Left ventricle myocardium inferior (tissue), 1 donor: ENCODE results near the gene PCARE. TPM values are rescaled to one million over a fixed set of nuclear protein-coding genes. Genes with fewer than 3 reads are reported as not detected.
"Not testable (repeated sequence)": the region's sequence is repeated elsewhere in the genome, so short reads cannot be mapped to it uniquely, and the experiment has no call there.

ENCODE experiments used
- DNase-seq: peaks from one replicate; pipeline ENCODE4 v3.0.0-alpha.2; 2020
- H3K27ac ChIP-seq: fragments of 200-600 bp; replicated peaks from 2 replicates; pipeline ENCODE4 v1.8.0; 2021
- H3K27me3 ChIP-seq: fragments of 200-600 bp; 2 replicates; pipeline ENCODE4 v1.8.0; 2021; ENCODE audit warnings: low read depth
- H3K36me3 ChIP-seq: fragments of 200-600 bp; 2 replicates; pipeline ENCODE4 v1.8.0; 2021
- H3K4me1 ChIP-seq: fragments of 200-600 bp; 2 replicates; pipeline ENCODE4 v1.8.0; 2021
- H3K4me3 ChIP-seq: fragments of 200-600 bp; 2 replicates; pipeline ENCODE4 v1.8.0; 2021; ENCODE audit warnings: mild to moderate bottlenecking, moderate library complexity
- H3K9me3 ChIP-seq: fragments of 200-600 bp; replicated peaks from 2 replicates; pipeline ENCODE4 v1.8.0; 2021
- intact Hi-C: fragments of 100-400 bp; cut with micrococcal nuclease; formaldehyde crosslinking; loops from one replicate; pipeline ENCODE4 v1.11.0; 2022
- total RNA-seq: library from RNA; stranded (reverse); fragmentation: NEBNext Ultra II Directional; extraction: Animal tissue kit (Norgen Biotek cat#: 25700); gene quantifications from one replicate; pipeline ENCODE4 v1.2.1, GENCODE V29; 2021
- TF ChIP-seq, protein P1 (sequence below): fragments of 200-600 bp; IDR thresholded peaks from 2 replicates; pipeline ENCODE4 v1.8.0; 2021; ENCODE audit warnings: antibody characterized with exemption, mild to moderate bottlenecking, borderline replicate concordance
- donor health status: DM: no; HTN: yes; CAD: no; lungs with severe emphysema.

Gene PCARE
- total RNA-seq, 1 donor from 2014 or later = 0.74 TPM

DNA sequence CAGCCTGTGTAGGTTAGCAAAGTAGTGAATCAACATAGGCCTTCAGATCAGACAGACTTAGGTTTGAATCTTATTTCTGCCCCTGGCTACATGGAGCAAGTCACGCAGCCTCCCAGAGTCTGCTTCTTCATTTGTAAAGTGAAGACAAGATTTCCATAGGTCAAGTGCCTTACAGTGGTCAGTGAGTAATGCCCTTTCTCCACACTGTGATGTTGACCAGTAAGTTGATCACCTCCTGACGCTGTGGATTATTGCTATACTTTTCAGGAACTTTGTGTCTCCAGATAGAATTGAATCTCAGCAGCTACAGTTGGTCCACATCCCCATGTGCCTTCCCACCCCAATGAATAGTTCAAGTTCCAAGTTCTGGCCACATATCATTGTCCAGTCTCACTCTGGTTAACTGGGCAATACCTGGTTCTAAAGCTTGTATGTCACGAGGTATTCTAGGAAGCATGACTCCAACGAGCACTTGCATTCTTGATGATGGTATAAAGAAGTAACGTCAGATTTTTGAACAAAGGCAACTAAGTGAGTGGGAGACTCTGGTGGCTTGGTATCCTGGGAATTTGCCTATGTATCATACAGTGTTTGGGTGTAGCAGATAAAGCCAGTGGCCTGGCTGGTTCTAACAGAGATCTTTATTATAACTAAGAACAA lies 38.8 kb upstream of the PCARE start:
- TF ChIP-seq, protein P1, sequence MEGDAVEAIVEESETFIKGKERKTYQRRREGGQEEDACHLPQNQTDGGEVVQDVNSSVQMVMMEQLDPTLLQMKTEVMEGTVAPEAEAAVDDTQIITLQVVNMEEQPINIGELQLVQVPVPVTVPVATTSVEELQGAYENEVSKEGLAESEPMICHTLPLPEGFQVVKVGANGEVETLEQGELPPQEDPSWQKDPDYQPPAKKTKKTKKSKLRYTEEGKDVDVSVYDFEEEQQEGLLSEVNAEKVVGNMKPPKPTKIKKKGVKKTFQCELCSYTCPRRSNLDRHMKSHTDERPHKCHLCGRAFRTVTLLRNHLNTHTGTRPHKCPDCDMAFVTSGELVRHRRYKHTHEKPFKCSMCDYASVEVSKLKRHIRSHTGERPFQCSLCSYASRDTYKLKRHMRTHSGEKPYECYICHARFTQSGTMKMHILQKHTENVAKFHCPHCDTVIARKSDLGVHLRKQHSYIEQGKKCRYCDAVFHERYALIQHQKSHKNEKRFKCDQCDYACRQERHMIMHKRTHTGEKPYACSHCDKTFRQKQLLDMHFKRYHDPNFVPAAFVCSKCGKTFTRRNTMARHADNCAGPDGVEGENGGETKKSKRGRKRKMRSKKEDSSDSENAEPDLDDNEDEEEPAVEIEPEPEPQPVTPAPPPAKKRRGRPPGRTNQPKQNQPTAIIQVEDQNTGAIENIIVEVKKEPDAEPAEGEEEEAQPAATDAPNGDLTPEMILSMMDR = no peak
- Histone ChIP-seq H3K27ac (no peak overlapping the region), H3K4me3 (no peak overlapping the region), H3K4me1 (peaks cover 44% of the 10 kb centered on the region), H3K9me3 (no peaks in the 10 kb centered on the region), H3K27me3 (no peaks in the 10 kb centered on the region), H3K36me3 (no peaks in the 10 kb centered on the region)
- no peak for DNase-seq
- intact Hi-C loops = no loop called here

DNA sequence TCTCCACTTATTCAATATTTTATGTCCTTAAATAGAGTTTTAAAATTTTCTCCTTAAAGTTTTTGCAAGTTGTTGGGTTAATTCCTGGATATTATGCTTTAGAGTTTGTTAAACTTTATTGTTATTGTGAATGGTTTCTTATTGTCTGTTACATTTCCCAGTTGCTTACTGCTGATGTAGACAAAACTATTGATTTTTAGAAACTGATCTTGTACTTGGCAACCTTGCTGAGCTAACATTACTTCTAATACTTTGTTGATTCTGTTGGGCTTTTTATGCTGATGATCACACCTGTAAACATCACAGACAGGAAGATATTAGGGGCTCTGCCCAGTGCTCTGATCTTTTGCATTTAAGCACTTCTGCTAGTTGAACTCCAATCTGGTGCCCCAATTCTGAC lies 38.1 kb upstream of the PCARE start:
- H3K27ac ChIP-seq = no peak overlapping the region
- intact Hi-C loops = no loop called here

DNA sequence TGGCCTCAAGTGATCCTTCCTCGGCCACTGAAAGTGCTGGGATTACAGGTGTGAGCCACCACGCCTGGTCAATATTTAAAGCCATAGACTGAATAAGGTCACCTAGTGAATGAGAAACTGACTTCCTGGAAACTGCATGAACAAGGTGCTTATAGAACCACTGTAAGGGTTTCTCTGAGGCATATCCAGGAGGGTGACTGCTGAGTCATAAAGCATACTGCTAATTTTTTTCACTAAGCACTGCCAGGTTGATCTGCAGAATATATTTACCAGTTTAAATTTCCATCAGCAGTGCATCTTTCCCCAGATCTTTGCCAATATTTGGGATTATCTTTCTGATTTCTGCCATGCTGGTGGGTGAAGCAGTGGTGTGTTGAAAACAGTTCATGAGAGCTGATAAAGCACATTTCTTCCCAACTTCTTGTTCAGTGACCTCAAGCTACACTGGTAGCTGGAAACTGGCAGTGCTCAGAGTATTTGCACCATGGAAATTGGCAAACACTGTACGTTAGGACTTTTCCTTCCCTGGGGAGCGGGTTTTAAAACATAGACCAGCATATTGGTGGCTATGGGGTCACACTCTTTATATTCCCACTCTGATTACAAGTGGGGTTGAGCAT lies 36.7 kb upstream of the PCARE start:
- intact Hi-C loops = no loop called here
- Histone ChIP-seq H3K4me3 (no peak overlapping the region), H3K36me3 (no peaks in the 10 kb centered on the region), H3K27me3 (no peaks in the 10 kb centered on the region), H3K4me1 (peaks cover 23% of the 10 kb centered on the region), H3K27ac (no peak overlapping the region), H3K9me3 (no peaks in the 10 kb centered on the region)
- DNase-seq = no peak
- TF ChIP-seq, protein P1 = no peak

More for the DNA sequence above, 38.1 kb upstream of the PCARE start:
- peaks cover 36% of the 10 kb centered on the region for H3K4me1 ChIP-seq
- no peak overlapping the region for H3K4me3 ChIP-seq
- no peak for DNase-seq
- H3K27me3 ChIP-seq = no peaks in the 10 kb centered on the region
- TF ChIP-seq, protein P1 = no peak
- H3K36me3 ChIP-seq = no peaks in the 10 kb centered on the region
- no peaks in the 10 kb centered on the region for H3K9me3 ChIP-seq

DNA sequence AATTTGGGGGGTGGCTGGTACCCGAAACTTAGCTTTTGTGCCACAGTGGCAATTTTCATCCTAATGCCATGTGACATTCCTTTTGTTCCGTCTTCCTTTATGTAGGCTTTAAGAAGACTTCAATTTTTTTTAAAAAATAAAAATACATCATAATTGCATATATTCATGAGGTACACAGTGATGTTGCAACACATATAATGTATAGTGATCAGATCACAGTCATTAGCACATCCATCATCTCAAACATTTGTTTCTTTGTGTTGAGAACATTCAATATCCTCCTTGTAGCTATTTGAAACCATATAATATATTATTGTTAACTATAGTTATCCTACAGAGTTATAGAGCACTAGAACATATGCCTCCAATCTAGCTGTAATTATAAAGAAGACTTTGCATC lies 34.9 kb upstream of the PCARE start:
- H3K27ac ChIP-seq = no peak overlapping the region
- intact Hi-C loops = no loop called here
- H3K4me1 ChIP-seq = peaks cover 9% of the 10 kb centered on the region
- no peaks in the 10 kb centered on the region for H3K9me3 ChIP-seq
- TF ChIP-seq, protein P1 = no peak
- DNase-seq = no peak
- H3K4me3 ChIP-seq = no peak overlapping the region
- H3K27me3 ChIP-seq = no peaks in the 10 kb centered on the region
- no peaks in the 10 kb centered on the region for H3K36me3 ChIP-seq

DNA sequence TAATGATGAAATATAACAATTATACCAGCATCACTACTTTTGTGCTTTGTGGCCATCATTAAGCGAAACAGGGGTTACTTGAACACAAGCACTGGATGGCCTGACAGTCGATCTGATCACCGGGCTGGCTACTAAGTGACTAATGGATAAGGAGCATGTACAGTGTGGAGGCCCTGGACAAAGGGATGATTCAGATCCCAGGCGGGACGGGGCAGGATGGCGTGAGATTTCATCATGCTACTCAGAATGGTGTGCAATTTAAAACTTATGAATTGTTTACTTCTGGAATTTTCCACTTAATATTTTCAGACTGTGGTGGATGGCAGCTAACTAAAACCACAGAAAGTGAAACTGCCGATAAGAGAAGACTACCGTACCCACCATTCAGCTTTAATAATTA lies 33.9 kb upstream of the PCARE start:
- TF ChIP-seq, protein P1 = no peak
- no peaks in the 10 kb centered on the region for H3K9me3 ChIP-seq
- no peak for DNase-seq
- intact Hi-C loops = no loop called here
- H3K27me3 ChIP-seq = no peaks in the 10 kb centered on the region
- H3K36me3 ChIP-seq = no peaks in the 10 kb centered on the region
- H3K4me1 ChIP-seq = no peaks in the 10 kb centered on the region
- H3K27ac ChIP-seq = no peak overlapping the region
- H3K4me3 ChIP-seq = no peak overlapping the region

DNA sequence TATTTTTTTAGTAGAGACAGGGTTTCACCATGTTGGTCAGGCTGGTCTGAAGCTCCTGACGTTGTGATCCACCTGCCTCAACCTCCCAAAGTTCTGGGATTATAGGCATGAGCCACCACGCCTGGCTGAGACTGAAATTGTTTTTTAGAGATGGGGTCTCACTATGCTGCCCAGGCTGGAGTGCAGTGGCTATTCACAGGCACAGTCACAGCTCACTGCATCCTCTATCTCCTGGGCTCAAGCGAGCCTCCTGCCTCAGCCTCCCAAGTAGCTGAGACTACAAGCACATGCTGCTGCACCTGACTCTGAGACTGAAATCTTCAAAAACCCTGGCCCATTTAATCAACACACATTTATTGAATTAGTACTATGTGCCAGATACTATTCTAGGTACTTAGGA lies 33.2 kb upstream of the PCARE start:
- H3K9me3 ChIP-seq, H3K36me3 ChIP-seq, DNase-seq, H3K4me3 ChIP-seq, H3K27me3 ChIP-seq, H3K4me1 ChIP-seq, H3K27ac ChIP-seq, intact Hi-C loops: not testable (repeated sequence)
